ENCODE measurements around the gene CD58.

DNA sequence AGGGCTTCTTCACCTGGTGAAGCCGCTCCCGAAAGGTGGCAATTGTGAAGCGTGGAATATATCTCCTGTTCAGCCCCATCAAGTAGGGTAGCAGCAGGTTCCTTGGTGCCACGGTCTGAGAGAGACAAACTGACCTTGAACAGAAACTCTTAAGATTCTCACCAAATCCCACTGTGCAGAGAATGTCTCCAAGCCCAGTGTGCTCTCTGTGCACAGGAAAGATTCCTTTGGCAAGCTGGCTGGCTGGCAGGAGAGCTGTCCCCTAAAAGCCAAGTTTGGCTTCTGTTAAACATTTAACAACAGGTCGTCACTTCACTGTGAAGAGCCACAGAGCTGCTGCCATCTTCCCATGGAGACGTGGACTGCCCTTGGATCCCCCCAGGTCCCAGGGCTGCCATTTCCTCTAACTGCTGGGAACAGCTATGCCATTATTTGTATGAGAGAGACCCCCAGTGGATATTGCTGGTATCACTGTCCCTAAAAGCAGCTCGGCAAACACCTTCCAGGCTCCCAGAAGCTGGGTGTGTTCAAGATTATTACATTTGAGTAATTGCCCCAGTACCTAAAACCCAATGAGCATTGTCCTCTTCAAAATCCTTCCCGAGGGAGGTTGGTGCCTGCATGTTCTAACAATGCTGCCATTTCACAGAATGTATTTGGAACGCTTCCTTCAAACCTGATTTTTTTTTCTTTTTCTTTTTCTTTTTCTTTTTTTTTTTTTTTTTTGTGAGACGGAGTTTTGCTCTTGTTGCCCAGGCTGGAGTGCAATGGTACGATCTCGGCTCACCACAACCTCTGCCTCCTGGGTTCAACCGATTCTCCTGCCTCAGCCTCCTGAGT lies 71.8 kb downstream of the CD58 start:
- TF ChIP-seq ZFP30 (CRISPR knock-in tag; IDR thresholded peaks at IDR 0.05) (no peak), GLIS3 (CRISPR knock-in tag; IDR thresholded peaks at IDR 0.05) (no peak), OSR1 (CRISPR knock-in tag; IDR thresholded peaks at IDR 0.05) (no peak), ZNF8 (CRISPR knock-in tag; IDR thresholded peaks at IDR 0.05) (no peak), ESRRG (CRISPR knock-in tag; IDR thresholded peaks at IDR 0.05) (no peak), ZNF70 (CRISPR knock-in tag; IDR thresholded peaks at IDR 0.05) (no peak)
